GM12891 (cell line): ENCODE measurements around the gene MBOAT7.

Experiments
- PAX5 ChIP-seq: IDR thresholded peaks from 2 replicates; pipeline ENCODE4 v1.6.1; 2011; ENCODE audit warnings: low read length, moderate library complexity, mild to moderate bottlenecking; ENCODE audit not compliant: insufficient read depth, severe bottlenecking
- POLR2A ChIP-seq: IDR thresholded peaks from 2 replicates; pipeline ENCODE4 v1.6.1; 2011; ENCODE audit warnings: low read depth, low read length, control low read depth
- POLR2AphosphoS5 ChIP-seq: IDR thresholded peaks from 2 replicates; pipeline ENCODE4 v1.6.1; 2011; ENCODE audit warnings: low read depth, low read length, control low read depth
- POU2F2 ChIP-seq: IDR thresholded peaks from 2 replicates; pipeline ENCODE4 v1.6.1; 2011; ENCODE audit warnings: low read depth, mild to moderate bottlenecking, control low read depth, low read length, moderate library complexity
- TAF1 ChIP-seq: IDR thresholded peaks from 2 replicates; pipeline ENCODE4 v1.6.1; 2011; ENCODE audit warnings: low read depth, low read length, control low read depth

DNA sequence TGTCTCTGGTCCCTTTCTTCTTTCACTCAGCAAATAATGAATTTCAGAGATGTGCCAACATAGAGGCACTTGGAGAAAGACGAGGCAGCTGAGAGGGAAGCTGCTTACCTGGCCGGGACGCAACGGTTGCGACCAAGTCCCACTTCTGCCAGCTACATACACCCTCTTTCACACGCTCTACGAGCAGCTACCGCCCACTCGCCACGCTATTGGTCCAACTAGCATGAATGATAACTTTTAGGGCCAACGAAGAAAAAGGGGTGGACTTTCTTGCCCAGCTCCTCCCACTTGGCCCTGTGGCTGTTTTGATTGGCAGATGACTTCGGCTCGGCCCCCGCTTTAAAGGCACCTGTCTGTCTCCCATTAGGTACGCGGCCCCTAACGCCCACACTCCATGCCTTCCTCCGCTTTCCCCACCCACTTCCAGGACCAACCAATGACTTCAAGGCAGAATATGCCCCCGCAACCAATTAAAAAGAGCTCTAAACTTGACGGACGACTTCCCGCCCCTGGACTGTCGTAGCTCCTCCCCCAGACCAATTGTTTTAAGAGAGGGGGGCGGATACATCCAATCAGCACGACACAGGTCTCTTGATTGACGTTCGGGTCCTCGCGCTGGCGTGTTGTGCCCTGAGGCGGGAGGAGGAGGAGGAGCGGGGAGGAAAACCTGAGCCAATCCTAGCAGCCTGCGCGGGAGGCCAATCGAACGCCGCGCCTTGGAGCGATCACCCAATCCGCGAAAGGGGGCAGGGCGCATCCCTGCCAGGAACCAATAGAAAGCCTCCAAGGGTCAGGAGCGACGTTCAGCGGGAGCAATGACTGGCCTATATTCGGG, 52.3 kb downstream of the MBOAT7 start:
- TF ChIP-seq POLR2A: peak; percentile 65; the same call in 1 of the 2 replicates
- TF ChIP-seq POLR2AphosphoS5: peak; percentile 56; the same call in 1 of the 2 replicates
- TF ChIP-seq PAX5: no peak
- no peak for TF ChIP-seq TAF1
- 0 out of 2 replicates have a peak, but pooled peaks have one; percentile 9 for TF ChIP-seq POU2F2
